ENCODE data around the gene ZNF70. TPM values are rescaled to one million over a fixed set of nuclear protein-coding genes. Genes with fewer than 3 reads are reported as not detected.

Gene ZNF70
- total and polyA plus RNA-seq, 2 of the 13 experiments (the other 11 are each of a cell fraction or from before 2014, with no cell fraction given), result 0.62 to 3.6 TPM

DNA sequence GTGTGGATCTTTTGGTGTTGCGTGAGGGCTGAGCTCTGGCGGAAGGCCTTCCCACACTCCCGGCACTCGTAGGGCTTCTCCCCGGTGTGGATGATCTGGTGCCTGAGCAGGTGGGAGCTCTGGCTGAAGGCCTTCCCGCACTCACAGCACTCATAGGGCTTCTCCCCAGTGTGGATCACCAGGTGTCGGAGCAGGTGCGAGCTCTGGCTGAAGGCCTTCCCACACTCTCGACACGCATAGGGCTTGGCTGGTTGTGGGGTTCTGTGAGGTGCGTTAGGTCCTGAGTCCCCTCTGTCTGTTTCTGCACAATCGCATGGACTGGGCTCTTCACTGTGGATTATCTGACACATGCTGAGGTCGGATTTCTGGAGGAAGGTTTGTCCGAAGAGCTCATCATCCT, 6.4 kb downstream of the ZNF70 start:
- Histone ChIP-seq H4K20me1 (ENCODE audit: insufficient read depth, low read length) (no peaks in the 10 kb centered on the region), H3K9me3 (ENCODE audit: low read length) (no peaks in the 10 kb centered on the region), H3K27ac (ENCODE audit: extremely low read length, insufficient read depth, low read length) (no peak overlapping the region), H3K4me1 (ENCODE audit: insufficient read depth, low read length) (peaks cover 1% of the 10 kb centered on the region), H3K27me3 (ENCODE audit: control insufficient read depth in 1 of 2, insufficient read depth in 2 of 2, low read length in 2 of 2) (no peaks in the 10 kb centered on the region), H2AFZ (ENCODE audit: low read length) (no peak overlapping the region), H3K9ac (ENCODE audit: insufficient read depth, low read depth, low read length) (no peak overlapping the region), H3K79me2 (ENCODE audit: insufficient read depth, low read length) (peaks cover 1% of the 10 kb centered on the region), H3K4me3 (replicated peaks in 1 of 3; ENCODE audit: insufficient read depth in 1 of 3, low read depth in 2 of 3, low read length in 3 of 3) (no peak overlapping the region), H3K36me3 (replicated peaks in 1 of 2; ENCODE audit: control insufficient read depth in 1 of 2, insufficient read depth in 2 of 2, low read length in 2 of 2) (peaks cover 11 to 28% of the 10 kb centered on the region in 2 experiments; a peak in 3 of 5 replicates), H3K4me2 (ENCODE audit: low read depth, low read length) (no peak overlapping the region)
- POLR2A ChIA-PET, result no interaction called here
- in situ Hi-C loops (cut with HindIII; ENCODE audit: extremely low pct_ligation_motif_present, low pct_unique_long_range_greater_than_20kb) (no loop called here), intact Hi-C loops (cut with micrococcal nuclease; ENCODE audit: unreplicated experiment) (no loop called here)
- CTCF ChIA-PET (ENCODE audit: low intra/inter-chr PET ratio, low total read pairs), result no interaction called here
- TSS peak; percentile 28 for BruUV-seq (replicated peaks)
- no peak for ATAC-seq
- no peak for FAIRE-seq
- WGBS (ENCODE audit: low lambda C conversion rate), result 98% methylated on average over 7 of the region's 14 CpGs
- DNase-seq (ENCODE audit: low spot score), result no peak
- TF ChIP-seq ZNF260 (CRISPR knock-in tag; IDR thresholded peaks at IDR 0.05; ENCODE audit: borderline replicate concordance, low read depth) (no peak), ZSCAN22 (CRISPR knock-in tag; IDR thresholded peaks at IDR 0.05) (no peak), REL (CRISPR knock-in tag; conservative IDR thresholded peaks at IDR 0.05) (no peak), MIER2 (CRISPR knock-in tag; IDR thresholded peaks at IDR 0.05) (no peak), ZNF572 (CRISPR knock-in tag; IDR thresholded peaks at IDR 0.05) (no peak), SP2 (CRISPR knock-in tag; IDR thresholded peaks at IDR 0.05) (no peak), ARNT (IDR thresholded peaks at IDR 0.05) (no peak), KAT7 (CRISPR knock-in tag; IDR thresholded peaks at IDR 0.05; ENCODE audit: borderline replicate concordance) (no peak), TEAD3 (CRISPR knock-in tag; optimal IDR thresholded peaks at IDR 0.05; ENCODE audit: borderline replicate concordance) (no peak), GATA4 (IDR thresholded peaks at IDR 0.05; ENCODE audit: borderline replicate concordance, low read depth) (no peak), YY1 (IDR thresholded peaks at IDR 0.05; ENCODE audit: insufficient read depth, insufficient replicate concordance, low read depth, low read length) (no peak)
- TF ChIP-seq, protein P1, sequence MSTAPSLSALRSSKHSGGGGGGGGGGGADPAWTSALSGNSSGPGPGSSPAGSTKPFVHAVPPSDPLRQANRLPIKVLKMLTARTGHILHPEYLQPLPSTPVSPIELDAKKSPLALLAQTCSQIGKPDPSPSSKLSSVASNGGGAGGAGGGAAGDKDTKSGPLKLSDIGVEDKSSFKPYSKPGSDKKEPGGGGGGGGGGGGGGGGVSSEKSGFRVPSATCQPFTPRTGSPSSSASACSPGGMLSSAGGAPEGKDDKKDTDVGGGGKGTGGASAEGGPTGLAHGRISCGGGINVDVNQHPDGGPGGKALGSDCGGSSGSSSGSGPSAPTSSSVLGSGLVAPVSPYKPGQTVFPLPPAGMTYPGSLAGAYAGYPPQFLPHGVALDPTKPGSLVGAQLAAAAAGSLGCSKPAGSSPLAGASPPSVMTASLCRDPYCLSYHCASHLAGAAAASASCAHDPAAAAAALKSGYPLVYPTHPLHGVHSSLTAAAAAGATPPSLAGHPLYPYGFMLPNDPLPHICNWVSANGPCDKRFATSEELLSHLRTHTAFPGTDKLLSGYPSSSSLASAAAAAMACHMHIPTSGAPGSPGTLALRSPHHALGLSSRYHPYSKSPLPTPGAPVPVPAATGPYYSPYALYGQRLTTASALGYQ (CRISPR knock-in tag; IDR thresholded peaks at IDR 0.05), result no peak
- TF ChIP-seq, protein P2, sequence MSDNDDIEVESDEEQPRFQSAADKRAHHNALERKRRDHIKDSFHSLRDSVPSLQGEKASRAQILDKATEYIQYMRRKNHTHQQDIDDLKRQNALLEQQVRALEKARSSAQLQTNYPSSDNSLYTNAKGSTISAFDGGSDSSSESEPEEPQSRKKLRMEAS (IDR thresholded peaks at IDR 0.05), result no peak
- TF ChIP-seq, protein P3, sequence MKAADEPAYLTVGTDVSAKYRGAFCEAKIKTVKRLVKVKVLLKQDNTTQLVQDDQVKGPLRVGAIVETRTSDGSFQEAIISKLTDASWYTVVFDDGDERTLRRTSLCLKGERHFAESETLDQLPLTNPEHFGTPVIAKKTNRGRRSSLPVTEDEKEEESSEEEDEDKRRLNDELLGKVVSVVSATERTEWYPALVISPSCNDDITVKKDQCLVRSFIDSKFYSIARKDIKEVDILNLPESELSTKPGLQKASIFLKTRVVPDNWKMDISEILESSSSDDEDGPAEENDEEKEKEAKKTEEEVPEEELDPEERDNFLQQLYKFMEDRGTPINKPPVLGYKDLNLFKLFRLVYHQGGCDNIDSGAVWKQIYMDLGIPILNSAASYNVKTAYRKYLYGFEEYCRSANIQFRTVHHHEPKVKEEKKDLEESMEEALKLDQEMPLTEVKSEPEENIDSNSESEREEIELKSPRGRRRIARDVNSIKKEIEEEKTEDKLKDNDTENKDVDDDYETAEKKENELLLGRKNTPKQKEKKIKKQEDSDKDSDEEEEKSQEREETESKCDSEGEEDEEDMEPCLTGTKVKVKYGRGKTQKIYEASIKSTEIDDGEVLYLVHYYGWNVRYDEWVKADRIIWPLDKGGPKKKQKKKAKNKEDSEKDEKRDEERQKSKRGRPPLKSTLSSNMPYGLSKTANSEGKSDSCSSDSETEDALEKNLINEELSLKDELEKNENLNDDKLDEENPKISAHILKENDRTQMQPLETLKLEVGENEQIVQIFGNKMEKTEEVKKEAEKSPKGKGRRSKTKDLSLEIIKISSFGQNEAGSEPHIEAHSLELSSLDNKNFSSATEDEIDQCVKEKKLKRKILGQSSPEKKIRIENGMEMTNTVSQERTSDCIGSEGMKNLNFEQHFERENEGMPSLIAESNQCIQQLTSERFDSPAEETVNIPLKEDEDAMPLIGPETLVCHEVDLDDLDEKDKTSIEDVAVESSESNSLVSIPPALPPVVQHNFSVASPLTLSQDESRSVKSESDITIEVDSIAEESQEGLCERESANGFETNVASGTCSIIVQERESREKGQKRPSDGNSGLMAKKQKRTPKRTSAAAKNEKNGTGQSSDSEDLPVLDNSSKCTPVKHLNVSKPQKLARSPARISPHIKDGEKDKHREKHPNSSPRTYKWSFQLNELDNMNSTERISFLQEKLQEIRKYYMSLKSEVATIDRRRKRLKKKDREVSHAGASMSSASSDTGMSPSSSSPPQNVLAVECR (CRISPR knock-in tag; IDR thresholded peaks at IDR 0.05; ENCODE audit: borderline replicate concordance), result no peak
- TF ChIP-seq, protein P4, sequence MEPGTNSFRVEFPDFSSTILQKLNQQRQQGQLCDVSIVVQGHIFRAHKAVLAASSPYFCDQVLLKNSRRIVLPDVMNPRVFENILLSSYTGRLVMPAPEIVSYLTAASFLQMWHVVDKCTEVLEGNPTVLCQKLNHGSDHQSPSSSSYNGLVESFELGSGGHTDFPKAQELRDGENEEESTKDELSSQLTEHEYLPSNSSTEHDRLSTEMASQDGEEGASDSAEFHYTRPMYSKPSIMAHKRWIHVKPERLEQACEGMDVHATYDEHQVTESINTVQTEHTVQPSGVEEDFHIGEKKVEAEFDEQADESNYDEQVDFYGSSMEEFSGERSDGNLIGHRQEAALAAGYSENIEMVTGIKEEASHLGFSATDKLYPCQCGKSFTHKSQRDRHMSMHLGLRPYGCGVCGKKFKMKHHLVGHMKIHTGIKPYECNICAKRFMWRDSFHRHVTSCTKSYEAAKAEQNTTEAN (CRISPR knock-in tag; conservative IDR thresholded peaks at IDR 0.05), result no peak
- TF ChIP-seq, protein P5, sequence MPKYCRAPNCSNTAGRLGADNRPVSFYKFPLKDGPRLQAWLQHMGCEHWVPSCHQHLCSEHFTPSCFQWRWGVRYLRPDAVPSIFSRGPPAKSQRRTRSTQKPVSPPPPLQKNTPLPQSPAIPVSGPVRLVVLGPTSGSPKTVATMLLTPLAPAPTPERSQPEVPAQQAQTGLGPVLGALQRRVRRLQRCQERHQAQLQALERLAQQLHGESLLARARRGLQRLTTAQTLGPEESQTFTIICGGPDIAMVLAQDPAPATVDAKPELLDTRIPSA (CRISPR knock-in tag; IDR thresholded peaks at IDR 0.05; ENCODE audit: borderline replicate concordance), result no peak
- TF ChIP-seq, protein P6, sequence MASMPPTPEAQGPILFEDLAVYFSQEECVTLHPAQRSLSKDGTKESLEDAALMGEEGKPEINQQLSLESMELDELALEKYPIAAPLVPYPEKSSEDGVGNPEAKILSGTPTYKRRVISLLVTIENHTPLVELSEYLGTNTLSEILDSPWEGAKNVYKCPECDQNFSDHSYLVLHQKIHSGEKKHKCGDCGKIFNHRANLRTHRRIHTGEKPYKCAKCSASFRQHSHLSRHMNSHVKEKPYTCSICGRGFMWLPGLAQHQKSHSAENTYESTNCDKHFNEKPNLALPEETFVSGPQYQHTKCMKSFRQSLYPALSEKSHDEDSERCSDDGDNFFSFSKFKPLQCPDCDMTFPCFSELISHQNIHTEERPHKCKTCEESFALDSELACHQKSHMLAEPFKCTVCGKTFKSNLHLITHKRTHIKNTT (CRISPR knock-in tag; IDR thresholded peaks at IDR 0.05), result no peak
